ENCODE measurements around the gene TTC34. TPM values are rescaled to one million over a fixed set of nuclear protein-coding genes. Genes with fewer than 3 reads are reported as not detected.

Gene TTC34
- total RNA-seq, 4 donors from 2014 or later = 0.14 to 6.0 (median 0.75) TPM

GRCh38 chr1:2834146-2834475 lies 32.6 kb upstream of the TTC34 start:
- WGBS, 2 donors (ENCODE audit: low coverage in 1 of 2) = 83% methylated on average over 13 of the region's 15 CpGs; no CpG with 5 or more reads in 1 of the 2 donors
- H3K9me3 ChIP-seq = no peaks in the 10 kb centered on the region
- H3K4me3 ChIP-seq = no peak overlapping the region
- intact Hi-C loops (cut with DNase I; ENCODE audit: low total_unique reads) (no loop called here), in situ Hi-C loops (cut with MboI; ENCODE audit: low pct_ligation_motif_present in 1 of 4, low pct_unique_long_range_greater_than_20kb in 1 of 4, low sequenced_read_pairs in 3 of 4) (loop anchor here in 1 of 4 donors (25.0 kb wide), 1 partner anchor 603 kb away; no protein-coding TSS in a partner anchor)
- no peak for TF ChIP-seq POLR2AphosphoS5 (IDR thresholded peaks at IDR 0.05)
- TF ChIP-seq EP300 (IDR thresholded peaks at IDR 0.05; ENCODE audit: low read depth) = no peak
- TF ChIP-seq POLR2A (IDR thresholded peaks at IDR 0.05) = no peak
- TF ChIP-seq, protein P1, sequence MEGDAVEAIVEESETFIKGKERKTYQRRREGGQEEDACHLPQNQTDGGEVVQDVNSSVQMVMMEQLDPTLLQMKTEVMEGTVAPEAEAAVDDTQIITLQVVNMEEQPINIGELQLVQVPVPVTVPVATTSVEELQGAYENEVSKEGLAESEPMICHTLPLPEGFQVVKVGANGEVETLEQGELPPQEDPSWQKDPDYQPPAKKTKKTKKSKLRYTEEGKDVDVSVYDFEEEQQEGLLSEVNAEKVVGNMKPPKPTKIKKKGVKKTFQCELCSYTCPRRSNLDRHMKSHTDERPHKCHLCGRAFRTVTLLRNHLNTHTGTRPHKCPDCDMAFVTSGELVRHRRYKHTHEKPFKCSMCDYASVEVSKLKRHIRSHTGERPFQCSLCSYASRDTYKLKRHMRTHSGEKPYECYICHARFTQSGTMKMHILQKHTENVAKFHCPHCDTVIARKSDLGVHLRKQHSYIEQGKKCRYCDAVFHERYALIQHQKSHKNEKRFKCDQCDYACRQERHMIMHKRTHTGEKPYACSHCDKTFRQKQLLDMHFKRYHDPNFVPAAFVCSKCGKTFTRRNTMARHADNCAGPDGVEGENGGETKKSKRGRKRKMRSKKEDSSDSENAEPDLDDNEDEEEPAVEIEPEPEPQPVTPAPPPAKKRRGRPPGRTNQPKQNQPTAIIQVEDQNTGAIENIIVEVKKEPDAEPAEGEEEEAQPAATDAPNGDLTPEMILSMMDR (IDR thresholded peaks at IDR 0.05) = no peak
- no peak for DNase-seq
- H3K4me1 ChIP-seq = no peaks in the 10 kb centered on the region
- peaks cover 7% of the 10 kb centered on the region for H3K27me3 ChIP-seq
- H3K27ac ChIP-seq = no peak overlapping the region
- H3K36me3 ChIP-seq = no peaks in the 10 kb centered on the region

DNA sequence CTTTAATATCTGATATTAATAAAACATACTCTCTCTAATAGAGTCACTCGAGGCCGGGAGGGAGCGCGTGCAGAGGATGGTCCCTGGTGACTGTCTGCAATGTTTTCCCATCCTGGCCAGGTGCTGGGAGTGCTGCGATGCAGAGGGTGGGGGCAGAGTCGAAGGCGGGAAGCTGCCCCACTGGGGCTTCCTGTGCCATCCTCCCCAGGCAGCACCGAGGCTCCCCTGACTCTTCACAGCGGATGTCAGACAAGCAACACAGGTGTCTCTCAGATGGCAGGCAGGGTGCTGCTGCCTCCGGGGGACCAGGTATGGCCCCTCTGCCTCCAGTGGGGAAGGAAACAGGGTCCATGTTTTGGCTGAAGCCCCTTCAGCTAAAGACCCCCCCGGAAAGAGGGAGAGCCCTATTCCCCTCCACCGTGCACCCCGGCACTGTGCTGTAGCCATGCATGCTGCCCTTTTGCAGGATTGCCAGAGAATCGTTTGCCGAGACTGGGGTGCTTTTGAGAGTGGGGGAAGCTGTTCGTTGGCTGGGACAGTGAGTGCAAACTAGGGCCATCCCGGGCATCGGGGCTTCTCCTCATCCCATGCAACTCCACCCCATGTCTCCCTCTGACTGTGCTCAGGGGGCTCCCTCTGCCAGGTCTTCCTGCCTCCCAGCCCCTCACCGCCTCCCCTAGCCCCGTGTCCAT lies 32.1 kb upstream of the TTC34 start:
- H3K9me3 ChIP-seq = no peaks in the 10 kb centered on the region
- no peak overlapping the region for H3K4me3 ChIP-seq
- 74% methylated on average over 19 of the region's 20 CpGs; no CpG with 5 or more reads in 1 of the 2 donors for WGBS, 2 donors (ENCODE audit: low coverage in 1 of 2)
- H3K36me3 ChIP-seq = no peaks in the 10 kb centered on the region
- no peak overlapping the region for H3K27ac ChIP-seq
- intact Hi-C loops (cut with DNase I; ENCODE audit: low total_unique reads) = no loop called here
- DNase-seq = no peak
- H3K4me1 ChIP-seq = no peaks in the 10 kb centered on the region
- TF ChIP-seq EP300 (IDR thresholded peaks at IDR 0.05; ENCODE audit: low read depth) (no peak), POLR2A (IDR thresholded peaks at IDR 0.05) (no peak), POLR2AphosphoS5 (IDR thresholded peaks at IDR 0.05) (no peak)
- TF ChIP-seq, protein P1 (IDR thresholded peaks at IDR 0.05) = no peak
- in situ Hi-C loops (cut with MboI; ENCODE audit: low pct_ligation_motif_present in 1 of 4, low pct_unique_long_range_greater_than_20kb in 1 of 4, low sequenced_read_pairs in 3 of 4) = loop anchor here in 1 of 4 donors (25.0 kb wide), 1 partner anchor 604 kb away; no protein-coding TSS in a partner anchor
- peaks cover 7% of the 10 kb centered on the region for H3K27me3 ChIP-seq

- in situ Hi-C loops (cut with MboI; ENCODE audit: low pct_ligation_motif_present in 1 of 4, low pct_unique_long_range_greater_than_20kb in 1 of 4, low sequenced_read_pairs in 3 of 4) = loop anchor here in 1 of 4 donors (25.0 kb wide), 1 partner anchor 605 kb away; no protein-coding TSS in a partner anchor
- DNase-seq = no peak
- no peaks in the 10 kb centered on the region for H3K9me3 ChIP-seq
- intact Hi-C loops (cut with DNase I; ENCODE audit: low total_unique reads) = no loop called here
- TF ChIP-seq, protein P1 (IDR thresholded peaks at IDR 0.05) = no peak
- TF ChIP-seq POLR2AphosphoS5 (IDR thresholded peaks at IDR 0.05) = no peak
- TF ChIP-seq EP300 (IDR thresholded peaks at IDR 0.05; ENCODE audit: low read depth) = no peak
- no peak for TF ChIP-seq POLR2A (IDR thresholded peaks at IDR 0.05)
- no peak overlapping the region for H3K4me3 ChIP-seq
- H3K27me3 ChIP-seq = peaks cover 7% of the 10 kb centered on the region
- no peak overlapping the region for H3K27ac ChIP-seq
- H3K4me1 ChIP-seq = no peaks in the 10 kb centered on the region
- H3K36me3 ChIP-seq = no peaks in the 10 kb centered on the region
- 79 to 100% methylated on average over 1 to 28 of the region's 28 CpGs for WGBS, 2 donors (ENCODE audit: low coverage in 1 of 2)
Observed at GRCh38 chr1:2832506-2833453, 31.3 kb upstream of the TTC34 start.

DNA sequence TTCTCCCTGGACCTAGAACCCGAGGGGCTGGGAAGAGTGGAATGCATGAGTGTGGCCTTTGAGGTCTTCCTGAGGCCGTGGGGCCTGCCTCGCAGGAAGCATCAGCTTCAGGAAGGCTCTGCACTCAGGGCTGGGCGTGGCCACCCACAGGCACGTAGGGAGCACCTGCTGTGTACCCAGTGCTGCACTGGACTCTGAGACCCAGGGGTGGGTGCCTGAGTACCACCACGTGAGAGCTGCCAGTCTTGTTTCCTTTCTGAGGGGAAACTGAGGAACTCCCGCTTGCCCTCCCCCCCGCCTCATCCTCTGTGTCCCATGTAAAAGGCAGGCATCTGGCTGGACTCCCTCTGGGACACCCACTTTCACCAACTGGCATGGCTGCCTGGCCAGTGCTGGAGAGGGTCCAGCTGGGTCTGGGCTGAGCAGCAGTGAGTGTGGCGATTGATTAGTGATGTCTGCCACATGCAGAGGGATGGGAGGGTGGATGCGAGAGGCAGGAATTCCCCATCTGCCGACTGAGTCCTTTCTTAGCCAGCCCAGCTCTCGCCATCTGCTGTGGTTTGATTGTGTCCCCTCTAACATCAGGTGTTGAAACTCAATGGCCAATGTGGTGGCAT lies 30.2 kb upstream of the TTC34 start:
- H3K36me3 ChIP-seq = no peaks in the 10 kb centered on the region
- intact Hi-C loops (cut with DNase I; ENCODE audit: low total_unique reads) = no loop called here
- H3K4me1 ChIP-seq = no peaks in the 10 kb centered on the region
- TF ChIP-seq POLR2AphosphoS5 (IDR thresholded peaks at IDR 0.05) = no peak
- WGBS, 2 donors (ENCODE audit: low coverage in 1 of 2) = 62% methylated on average over 12 of the region's 12 CpGs; no CpG with 5 or more reads in 1 of the 2 donors
- H3K9me3 ChIP-seq = no peaks in the 10 kb centered on the region
- in situ Hi-C loops (cut with MboI; ENCODE audit: low pct_ligation_motif_present in 1 of 4, low pct_unique_long_range_greater_than_20kb in 1 of 4, low sequenced_read_pairs in 3 of 4) = loop anchor here in 1 of 4 donors (25.0 kb wide), 1 partner anchor 606 kb away; no protein-coding TSS in a partner anchor
- no peak overlapping the region for H3K27ac ChIP-seq
- H3K4me3 ChIP-seq = no peak overlapping the region
- no peak for DNase-seq
- peaks cover 7% of the 10 kb centered on the region for H3K27me3 ChIP-seq
